Right lung (tissue), 10 donors: Measurements from ENCODE around the gene VRTN. TPM values are rescaled to one million over a fixed set of nuclear protein-coding genes. Genes with fewer than 3 reads are reported as not detected.

Source experiments
- DNase-seq, 2 donors: peaks; one replicate each; pipeline ENCODE4 v3.0.0-alpha.2; 2013
- long read RNA-seq, 8 donors: transcript quantifications; one replicate each; lab custom pipeline, GENCODE V29; 2026
- polyA plus RNA-seq, 5 donors: library from polyadenylated mRNA; unstranded; fragments of 120-200 nt; gene quantifications; one replicate each; pipeline versions ENCODE4 v1.2.1 to v1.2.3, GENCODE V29; 2013; ENCODE audit warnings: inconsistent platforms in 1 of 5, low replicate concordance in 1 of 5; ENCODE audit not compliant: insufficient read length in 5 of 5, insufficient read depth in 1 of 5

VRTN gene
- under 1 TPM in 3 of 5 donors, not detected in 2; 0.03 to 0.04 (median 0.04) TPM for polyA plus RNA-seq
- long read RNA-seq, donor 1, result 0 reads
- long read RNA-seq, donor 2, result 0 reads
- long read RNA-seq, donor 3, result 0 reads
- long read RNA-seq, donor 4, result 0 reads
- long read RNA-seq, donor 5, result 0 reads
- long read RNA-seq, donor 6, result 0 reads
- long read RNA-seq, donor 7, result 0 reads
- long read RNA-seq, donor 8, result 0 reads

- no peak for DNase-seq
Measured at GRCh38 chr14:74348241-74348734, at the start of gene VRTN. Gene VRTN (plus strand): TSS chr14:74348471. CDS start chr14:74356784, 8,313 bp downstream.

GRCh38 chr14:74299061-74299545, 49.2 kb upstream of the VRTN start:
- no peak for DNase-seq

DNA sequence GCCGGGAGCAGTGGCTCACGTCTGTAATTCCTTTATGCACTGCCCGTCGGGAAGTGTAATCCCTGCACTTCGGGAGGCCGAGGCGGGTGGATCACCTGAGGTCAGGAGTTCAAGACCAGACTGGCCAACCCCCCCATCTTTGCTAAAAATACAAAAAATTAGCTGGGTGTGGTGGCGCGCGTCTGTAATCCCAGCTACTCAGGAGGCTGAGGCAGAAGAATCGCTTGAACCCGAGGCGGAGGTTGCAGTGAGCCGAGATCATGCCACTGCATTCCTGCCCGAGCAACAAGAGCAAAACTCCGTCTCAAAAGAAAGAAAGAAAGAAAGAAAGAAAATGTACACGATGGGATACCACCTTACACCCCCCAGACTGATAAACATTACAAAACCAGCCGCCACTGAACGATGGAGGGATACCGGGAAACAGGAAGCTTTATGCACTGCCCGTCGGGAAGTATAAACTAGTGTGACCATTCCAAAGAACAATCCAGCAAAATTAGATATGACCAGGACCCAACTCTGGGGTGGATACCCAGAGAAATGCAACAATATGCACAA, 46.6 kb upstream of the VRTN start:
- DNase-seq, result no peak

DNA sequence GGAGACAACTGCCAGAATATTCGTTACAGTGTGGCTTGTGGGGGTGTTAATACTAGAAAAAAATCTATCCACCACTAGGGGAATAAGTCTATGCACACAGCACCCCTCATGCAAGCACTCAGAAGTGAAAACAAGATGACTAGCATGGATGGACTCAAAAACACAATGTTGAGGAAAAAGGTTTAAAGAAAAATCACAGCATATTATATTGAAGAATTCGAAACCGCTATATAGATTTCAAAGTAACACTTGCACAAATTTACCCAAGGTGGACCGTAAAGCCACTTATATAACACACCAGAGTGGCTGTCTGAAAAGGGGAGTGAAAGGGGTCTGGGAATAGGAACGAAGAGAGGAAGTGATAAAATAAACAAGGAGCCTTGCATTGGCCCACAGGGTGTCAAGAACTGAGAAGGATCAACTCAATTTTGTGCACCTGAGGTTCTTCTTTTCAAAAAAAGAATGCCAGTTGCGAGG, 46.1 kb upstream of the VRTN start:
- DNase-seq, result peak in 1 of 2 donors; percentile 21

DNA sequence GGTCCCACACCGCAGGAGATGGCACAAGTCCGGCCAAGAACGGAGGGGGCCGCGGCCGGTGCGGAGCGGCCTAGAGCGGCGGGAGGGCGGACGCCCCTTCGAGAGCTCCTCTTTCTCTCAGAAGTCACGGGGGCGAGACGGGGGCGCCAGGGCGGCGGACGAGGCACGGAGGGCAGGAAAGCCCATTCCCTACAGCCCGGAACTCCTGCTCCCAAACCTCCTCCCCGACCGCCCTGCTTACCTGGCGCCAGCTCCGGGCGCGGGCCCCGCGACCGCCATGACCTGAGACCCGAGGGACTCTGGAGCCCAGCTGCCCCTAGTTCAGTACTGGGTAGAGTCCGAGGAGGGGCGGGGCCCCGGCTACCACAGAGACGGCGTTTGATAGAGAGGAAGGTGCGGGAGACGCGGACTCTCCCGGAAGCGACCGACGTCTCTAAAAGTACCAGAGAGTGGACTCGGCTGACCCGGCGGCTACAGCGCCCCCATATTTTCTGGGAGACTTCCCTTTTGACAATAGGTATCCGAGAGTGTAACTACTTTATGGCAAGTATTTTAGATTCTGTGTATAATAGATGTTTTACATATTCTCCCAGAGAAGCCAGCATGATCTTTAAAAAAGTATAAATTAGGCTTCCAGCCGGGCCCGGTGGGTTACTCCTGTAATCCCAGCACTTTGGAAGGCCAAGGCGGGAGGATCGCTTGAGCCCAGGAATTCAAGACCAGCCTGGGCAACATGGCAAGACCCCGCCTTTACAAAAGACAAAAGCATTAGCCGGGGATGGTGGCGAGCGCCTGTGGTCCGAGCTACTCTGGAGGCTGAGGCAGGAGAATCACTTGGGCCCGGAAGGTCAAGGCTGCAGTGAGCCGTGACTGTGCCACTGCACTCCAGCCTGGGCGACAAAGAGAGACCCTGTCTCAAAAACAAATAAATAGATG, 45.4 kb upstream of the VRTN start, which contains the start of gene ABCD4:
TSS of gene ABCD4 (minus strand) at position 301 of the 936 bp plus-strand sequence. CDS start at position 279, 22 bp downstream.
- DNase-seq, result peak; percentile 85 to 88

- no peak for DNase-seq
Measured at GRCh38 chr14:74308695-74309094, 39.6 kb upstream of the VRTN start.

DNA sequence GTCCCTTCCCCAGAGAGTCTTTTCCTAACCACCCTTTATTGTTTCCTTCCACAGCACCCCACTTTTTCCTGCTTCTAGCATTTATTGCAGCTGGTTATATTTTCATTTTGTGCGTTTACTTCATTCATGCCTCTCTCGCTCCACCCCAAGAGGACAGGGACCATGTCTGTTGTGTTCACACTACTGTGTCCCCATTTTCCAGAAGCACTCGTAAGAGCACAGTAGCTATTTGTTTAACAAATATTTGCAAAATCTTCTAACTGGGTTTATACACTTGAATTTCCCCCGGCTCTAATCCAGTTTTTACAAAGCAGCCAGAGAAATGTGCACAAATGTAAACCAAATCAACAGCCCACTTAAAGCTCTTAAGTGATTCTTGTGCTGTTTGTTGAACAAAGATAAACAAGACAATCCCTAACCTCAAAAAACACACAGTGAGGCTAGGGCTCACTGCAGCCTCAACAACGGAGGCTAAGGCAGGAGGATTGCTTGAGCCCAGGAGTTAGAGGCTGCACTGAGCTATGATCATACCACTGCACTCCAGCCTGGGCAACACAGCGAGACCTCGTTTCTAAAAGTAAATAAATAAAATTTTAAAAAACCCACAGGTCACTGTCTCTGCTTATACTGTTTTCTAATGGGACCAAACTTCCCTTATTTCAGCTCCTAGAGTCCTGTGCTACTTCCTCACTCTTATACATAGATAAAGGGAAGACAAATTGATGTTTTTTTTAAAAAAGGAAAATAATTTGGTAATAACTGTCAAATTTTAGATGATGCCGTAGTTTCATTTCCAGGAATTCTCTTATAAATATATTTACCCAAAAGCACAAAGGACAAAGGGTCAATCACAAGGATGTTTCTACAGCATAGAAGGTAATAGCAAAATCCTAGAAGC, 38.9 kb upstream of the VRTN start:
- no peak for DNase-seq

GRCh38 chr14:74312161-74312560, 36.1 kb upstream of the VRTN start:
- no peak for DNase-seq

GRCh38 chr14:74313601-74314000, 34.7 kb upstream of the VRTN start:
- DNase-seq, result no peak

GRCh38 chr14:74314576-74314975, 33.7 kb upstream of the VRTN start:
- no peak for DNase-seq

GRCh38 chr14:74324931-74325361, 23.3 kb upstream of the VRTN start:
- no peak for DNase-seq

GRCh38 chr14:74325446-74325845, 22.8 kb upstream of the VRTN start:
- no peak for DNase-seq

DNA sequence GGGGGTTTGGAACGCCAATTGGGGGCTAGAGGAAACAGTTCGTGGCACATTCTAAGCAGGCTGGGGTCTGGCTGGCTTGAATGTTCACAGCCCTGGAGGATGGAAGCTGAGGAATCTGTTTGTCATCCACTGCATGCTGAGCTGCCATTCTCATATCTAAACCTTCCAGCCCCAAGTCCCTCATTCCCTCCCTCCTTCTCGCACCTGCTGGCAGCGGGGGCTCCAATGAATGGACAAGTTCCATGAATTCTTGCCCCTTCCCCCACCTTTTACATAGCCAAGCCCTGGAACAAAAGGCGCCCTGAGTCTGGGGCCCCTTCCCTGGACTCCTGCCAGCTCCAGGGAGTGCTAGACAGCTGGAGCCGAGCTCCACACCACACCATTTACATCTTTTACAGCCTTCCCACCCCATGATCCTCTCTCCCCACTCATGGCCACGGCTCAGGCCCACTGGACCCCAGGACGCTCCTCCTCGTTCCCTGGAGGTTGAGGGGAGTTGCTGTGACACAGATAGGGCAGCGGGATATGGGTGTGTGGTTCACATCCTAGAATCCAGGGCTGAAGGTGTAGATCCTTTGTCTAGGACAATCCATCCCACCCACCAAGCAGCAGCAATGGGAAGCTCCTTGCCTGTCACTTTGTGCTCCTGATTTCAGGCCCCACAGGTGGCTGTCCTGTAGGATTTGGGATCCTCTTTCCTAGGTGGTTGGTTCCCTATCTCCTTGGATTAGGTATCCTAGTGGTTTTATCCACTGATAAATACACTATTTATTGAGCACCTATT, 21.7 kb upstream of the VRTN start:
- DNase-seq, result peak; percentile 25 to 33

DNA sequence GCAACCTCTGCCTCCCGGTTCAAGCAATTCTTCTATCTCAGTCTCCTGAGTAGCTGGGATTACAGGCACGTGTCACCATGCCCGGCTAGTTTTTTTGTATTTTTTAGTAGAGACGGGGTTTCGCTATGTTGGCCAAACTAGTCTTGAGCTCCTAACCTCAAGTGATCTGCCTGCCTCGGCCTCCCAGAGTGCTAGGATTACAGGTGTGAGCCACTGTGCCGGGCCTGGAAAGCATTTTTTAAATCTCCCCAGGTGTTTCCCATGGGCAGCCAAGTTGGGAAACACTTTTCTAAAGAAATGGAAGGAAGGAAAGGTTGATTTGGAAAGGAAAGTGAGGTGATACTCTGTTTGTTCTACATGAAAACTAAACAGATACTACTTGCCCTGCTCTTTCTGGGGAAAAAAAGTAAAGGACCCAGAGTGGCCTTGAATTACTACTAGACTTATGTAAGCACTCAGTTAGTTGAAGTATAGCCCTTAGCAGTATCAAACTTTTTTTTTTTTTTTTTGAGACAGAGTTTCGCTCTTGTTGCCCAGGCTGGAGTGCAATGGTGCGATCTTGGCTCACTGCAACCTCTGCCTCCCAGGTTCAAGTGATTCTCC, 18.2 kb upstream of the VRTN start:
- peak in 1 of 2 donors; percentile 22 for DNase-seq

DNA sequence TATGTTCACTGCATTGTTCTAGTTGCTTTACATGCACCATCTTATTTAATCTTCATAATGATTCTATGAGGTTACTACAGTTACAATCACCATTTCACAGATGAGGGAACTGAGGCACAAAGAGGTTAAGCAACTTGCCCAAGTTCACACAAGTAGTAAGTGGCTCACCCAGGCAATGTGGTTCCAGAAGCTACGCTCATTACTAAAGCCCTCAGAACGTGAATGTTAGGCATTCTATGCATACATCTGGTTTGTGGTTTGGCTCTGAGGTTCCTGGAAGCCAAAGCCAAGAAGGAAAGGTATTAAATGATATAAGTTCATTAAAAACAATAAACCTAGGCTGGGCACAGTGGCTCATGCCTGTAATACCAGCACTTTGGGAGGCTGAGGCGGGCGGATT, 14.4 kb upstream of the VRTN start:
- no peak for DNase-seq

DNA sequence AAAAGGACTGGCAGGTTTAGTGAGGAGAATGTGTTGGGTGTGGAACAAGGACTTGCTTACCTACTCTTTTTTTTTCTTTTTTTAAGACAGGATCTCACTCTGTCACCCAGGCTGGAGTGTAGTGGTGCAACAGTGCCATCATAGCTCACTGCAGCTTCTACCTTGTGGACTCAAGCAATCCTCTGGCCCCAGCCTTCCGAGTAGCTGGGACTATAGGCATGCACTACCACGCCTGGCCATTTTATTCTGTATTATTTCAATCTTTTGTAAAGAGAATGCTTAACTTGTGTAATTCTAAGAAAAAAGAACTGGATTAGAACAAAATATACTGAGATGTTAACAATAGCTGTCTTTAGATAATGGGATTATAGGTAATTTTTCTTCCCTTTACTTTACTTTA, 1.9 kb upstream of the VRTN start:
- DNase-seq, result no peak

DNA sequence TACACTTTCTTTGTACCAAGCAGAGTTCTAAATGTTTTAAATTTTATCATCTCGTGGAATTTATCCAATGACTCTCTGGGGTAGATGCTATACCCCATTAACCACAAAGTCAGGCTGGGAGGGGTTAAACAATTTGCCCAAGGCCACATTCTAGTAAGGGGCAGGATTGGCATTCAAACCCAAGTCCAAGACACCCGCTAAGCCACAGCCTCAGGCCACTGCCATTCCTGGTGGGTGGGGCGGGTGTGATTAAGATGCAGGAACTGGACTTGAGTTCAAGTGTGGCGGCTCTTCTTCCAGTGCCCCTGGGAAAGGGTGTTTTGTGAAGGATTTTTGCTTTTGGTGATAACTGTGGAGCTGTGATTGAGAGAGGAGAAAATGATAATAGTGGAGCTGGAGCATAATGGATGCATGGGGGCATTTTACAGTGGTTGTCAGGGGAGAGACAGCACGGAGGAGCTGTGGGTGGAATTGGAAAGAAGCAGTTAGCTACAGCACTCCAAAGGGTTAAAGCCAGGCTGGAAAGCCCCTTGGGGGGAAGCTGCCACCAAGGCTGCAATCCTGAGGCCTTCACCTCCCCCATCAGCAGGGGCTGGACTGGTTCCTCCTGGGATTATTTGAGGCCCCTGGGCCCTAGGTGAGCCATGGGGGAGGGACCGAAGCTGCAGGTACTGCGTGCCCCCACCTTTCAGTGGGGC, 1.0 kb upstream of the VRTN start:
- DNase-seq, result no peak

GRCh38 chr14:74347795-74348100, 523 bp upstream of the VRTN start:
- DNase-seq, result no peak
